HG02884 (cell line): Measurements from ENCODE around the gene MORN4.

Experiments
- ATAC-seq: cut with Tn5 transposase; IDR thresholded peaks from one replicate; pipeline ENCODE4 v1.9.1; 2021; ENCODE audit warnings: mild to moderate bottlenecking, moderate library complexity; ENCODE audit not compliant: unreplicated experiment

The MORN4 gene

GRCh38 chr10:97575127-97575668 lies 58.1 kb downstream of the MORN4 start:
- ATAC-seq, result no peak

GRCh38 chr10:97574374-97575126 lies 58.8 kb downstream of the MORN4 start:
- ATAC-seq, result no peak

GRCh38 chr10:97573672-97574071 lies 59.6 kb downstream of the MORN4 start:
- no peak for ATAC-seq

- ATAC-seq, result no peak
Measured at GRCh38 chr10:97573021-97573420, 60.3 kb downstream of the MORN4 start.

GRCh38 chr10:97572214-97572989 lies 60.9 kb downstream of the MORN4 start, which contains the start of gene ANKRD2:
Gene ANKRD2, plus strand, starts transcription at chr10:97572779. Its CDS starts 10 bp downstream, at chr10:97572789.
- ATAC-seq, result peak; percentile 72

- no peak for ATAC-seq
Measured at GRCh38 chr10:97571622-97572021, 61.7 kb downstream of the MORN4 start.

GRCh38 chr10:97570789-97571471 lies 62.4 kb downstream of the MORN4 start:
- ATAC-seq, result no peak

- no peak for ATAC-seq
Measured at GRCh38 chr10:97570146-97570788, 63.0 kb downstream of the MORN4 start.

- ATAC-seq, result no peak
Measured at GRCh38 chr10:97567891-97568290, 65.4 kb downstream of the MORN4 start.

GRCh38 chr10:97566336-97566996 lies 66.8 kb downstream of the MORN4 start:
- ATAC-seq, result no peak

- no peak for ATAC-seq
Measured at GRCh38 chr10:97564776-97565175, 68.5 kb downstream of the MORN4 start.
